Measurements from ENCODE around the gene GLYATL1B.

GRCh38 chr11:59040607-59041006 lies 45.5 kb upstream of the GLYATL1B start:
- no peak for TF ChIP-seq CTCF (IDR thresholded peaks at IDR 0.05)
- no peak for TF ChIP-seq EP300 (IDR thresholded peaks at IDR 0.05)
- TF ChIP-seq POLR2A (IDR thresholded peaks at IDR 0.05): no peak
- no peak for TF ChIP-seq POLR2AphosphoS5 (IDR thresholded peaks at IDR 0.05)
